HL-60 (cell line): Measurements from ENCODE around the gene DNAH12.

Source experiments
- DNase-seq, 2 experiments: peaks; one replicate each; pipeline ENCODE4 v3.0.0-alpha.2; 2010 to 2020; ENCODE audit warnings: low read depth in 1 of 2, low spot score in 1 of 2
- H3K27ac ChIP-seq: fragments of 250-450 bp; sonication (Bioruptor Pico); replicated peaks from 2 replicates; pipeline ENCODE4 v1.5.1; 2020; ENCODE audit warnings: mild to moderate bottlenecking, moderate library complexity
- H3K27me3 ChIP-seq: fragments of 250-450 bp; sonication (Bioruptor Pico); 2 replicates; pipeline ENCODE4 v1.5.1; 2021; ENCODE audit warnings: mild to moderate bottlenecking, moderate library complexity; ENCODE audit not compliant: insufficient read depth, poor library complexity, severe bottlenecking
- H3K4me3 ChIP-seq: replicated peaks from 2 replicates; pipeline ENCODE4 v1.5.1; 2011; ENCODE audit warnings: mild to moderate bottlenecking, control low read depth, low read length; ENCODE audit not compliant: insufficient read depth
- CTCF ChIP-seq: IDR thresholded peaks from one replicate; pipeline ENCODE4 v1.5.1; 2011; ENCODE audit warnings: low read length, control low read depth, inconsistent platforms; ENCODE audit not compliant: insufficient read depth
- GABPA ChIP-seq: IDR thresholded peaks from 2 replicates; pipeline ENCODE4 v1.6.1; 2012; ENCODE audit warnings: low read depth
- POLR2AphosphoS5 ChIP-seq: IDR thresholded peaks from 2 replicates; pipeline ENCODE4 v1.6.1; 2012; ENCODE audit warnings: low read depth
- REST ChIP-seq: IDR thresholded peaks from 2 replicates; pipeline ENCODE4 v1.6.1; 2012; ENCODE audit warnings: low read depth; ENCODE audit not compliant: insufficient replicate concordance
- SPI1 ChIP-seq: IDR thresholded peaks from 2 replicates; pipeline ENCODE4 v1.6.1; 2012; ENCODE audit warnings: low read depth, mild to moderate bottlenecking, borderline replicate concordance

Gene DNAH12

GRCh38 chr3:57268416-57268815 lies 275.7 kb downstream of the DNAH12 start:
- Histone ChIP-seq H3K4me3 (no peak overlapping the region), H3K27ac (no peak overlapping the region), H3K27me3 (no peaks in the 10 kb centered on the region)
- TF ChIP-seq GABPA (no peak), REST (no peak), SPI1 (no peak), CTCF (no peak), POLR2AphosphoS5 (no peak)
- no peak for DNase-seq

GRCh38 chr3:57261929-57262328 lies 282.2 kb downstream of the DNAH12 start:
- H3K4me3 ChIP-seq: no peak overlapping the region
- TF ChIP-seq GABPA (no peak), CTCF (no peak), REST (no peak), POLR2AphosphoS5 (no peak), SPI1 (no peak)
- H3K27me3 ChIP-seq: no peaks in the 10 kb centered on the region
- no peak for DNase-seq
- H3K27ac ChIP-seq: no peak overlapping the region

DNA sequence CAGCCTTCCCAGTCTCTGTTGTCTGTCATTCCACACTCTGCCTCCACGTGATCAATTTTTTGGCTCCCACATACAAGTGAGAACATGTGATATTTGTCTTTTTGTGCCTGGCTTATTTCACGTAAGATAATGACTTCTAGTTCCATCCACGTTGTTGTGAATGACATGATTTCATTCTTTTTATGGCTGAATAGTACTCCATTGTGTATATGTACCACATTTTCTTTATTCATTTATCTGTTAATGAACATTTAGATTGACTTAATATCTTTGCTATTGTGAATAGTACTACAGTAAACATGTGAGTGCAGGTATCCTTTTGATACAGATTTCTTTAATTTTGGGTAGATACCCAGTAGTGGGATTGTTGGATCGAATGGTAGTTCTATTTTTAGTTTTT lies 283.0 kb downstream of the DNAH12 start:
- Histone ChIP-seq H3K27ac (no peak overlapping the region), H3K27me3 (no peaks in the 10 kb centered on the region), H3K4me3 (no peak overlapping the region)
- no peak for DNase-seq
- TF ChIP-seq SPI1 (no peak), POLR2AphosphoS5 (no peak), CTCF (no peak), GABPA (no peak), REST (no peak)
